Measurements from ENCODE around the gene CNTN4.

GRCh38 chr3:2166552-2166951, 67.9 kb downstream of the CNTN4 start:
- TF ChIP-seq CTCF (IDR thresholded peaks at IDR 0.05) (no peak), POLR2A (IDR thresholded peaks at IDR 0.05) (no peak), EP300 (IDR thresholded peaks at IDR 0.05) (no peak)

Measured in tibial nerve (tissue), 4 donors.